IMR-90 (cell line): Measurements from ENCODE around the gene OLAH. TPM values are rescaled to one million over a fixed set of nuclear protein-coding genes. Genes with fewer than 3 reads are reported as not detected.

Experiments
- ATAC-seq: fragments of 200-7000 bp; cut with Tn5 transposase; 2 replicates; pipeline ENCODE4 v1.9.1; 2020; ENCODE audit warnings: low read depth, mild to moderate bottlenecking, moderate library complexity
- BruUV-seq: library from RNA; stranded (reverse); fragments of 400-500 nt; replicated peaks from 2 replicates; lab custom pipeline; 2021; lab: Mats Ljungman, UMichigan
- CTCF ChIA-PET: fragments of 300-600 bp; formaldehyde crosslinking; extraction: SDS; loops from one replicate; lab custom pipeline; 2021; ENCODE audit warnings: antibody characterized with exemption; lab: Yijun Ruan, JAX
- POLR2A ChIA-PET: fragments of 300-600 bp; sonication (Branson Sonifier 250); formaldehyde crosslinking; loops from one replicate; lab custom pipeline; 2022; ENCODE audit warnings: antibody characterized with exemption; ENCODE audit not compliant: unreplicated experiment; lab: Charles Lee
- DNase-seq: peaks from one replicate; pipeline ENCODE4 v3.0.0; 2013
- H2AFZ ChIP-seq: replicated peaks from 2 replicates; pipeline ENCODE3; 2013; ENCODE audit warnings: low read length, mild to moderate bottlenecking; ENCODE audit not compliant: poor library complexity
- H2AK5ac ChIP-seq: 2 replicates; pipeline ENCODE4 v1.6.1; 2013; ENCODE audit warnings: low read depth, low read length, inconsistent platforms
- H2AK9ac ChIP-seq: replicated peaks from 2 replicates; pipeline ENCODE3; 2013; ENCODE audit warnings: mild to moderate bottlenecking, low read depth, low read length, moderate library complexity; ENCODE audit not compliant: poor library complexity
- H2BK120ac ChIP-seq: 2 replicates; pipeline ENCODE4 v1.6.1; 2013; ENCODE audit warnings: low read depth, low read length, inconsistent platforms
- H2BK15ac ChIP-seq: 3 replicates; pipeline ENCODE4 v1.6.1; 2013; ENCODE audit warnings: low read depth, low read length, inconsistent platforms
- H2BK20ac ChIP-seq: 2 replicates; pipeline ENCODE4 v1.6.1; 2013; ENCODE audit warnings: low read depth, mild to moderate bottlenecking, inconsistent platforms, low read length, moderate library complexity
- H2BK5ac ChIP-seq: 2 replicates; pipeline ENCODE4 v1.6.1; 2013; ENCODE audit warnings: mild to moderate bottlenecking, low read depth, low read length, inconsistent platforms; ENCODE audit not compliant: poor library complexity, severe bottlenecking
- H3K14ac ChIP-seq: replicated peaks from 2 replicates; pipeline ENCODE4 v1.6.1; 2013; ENCODE audit warnings: low read depth, low read length, inconsistent platforms
- H3K18ac ChIP-seq: 2 replicates; pipeline ENCODE4 v1.6.1; 2013; ENCODE audit warnings: low read depth, low read length, control low read depth
- H3K23ac ChIP-seq: 2 replicates; pipeline ENCODE4 v1.6.1; 2013; ENCODE audit warnings: low read depth, low read length, inconsistent platforms
- H3K27ac ChIP-seq: 2 replicates; pipeline ENCODE4 v1.5.1; 2013; ENCODE audit warnings: mild to moderate bottlenecking, control low read depth, low read length; ENCODE audit not compliant: insufficient read depth
- H3K27me3 ChIP-seq: 2 replicates; pipeline ENCODE4 v1.6.1; 2013; ENCODE audit warnings: low read length; ENCODE audit not compliant: control insufficient read depth, insufficient read depth
- H3K36me3 ChIP-seq: 2 replicates; pipeline ENCODE4 v1.6.1; 2013; ENCODE audit warnings: low read length, mixed read lengths; ENCODE audit not compliant: control insufficient read depth, insufficient read depth
- H3K4ac ChIP-seq: 2 replicates; pipeline ENCODE4 v1.6.1; 2013; ENCODE audit warnings: low read depth, low read length, inconsistent platforms
- H3K4me1 ChIP-seq: 2 replicates; pipeline ENCODE4 v1.6.1; 2013; ENCODE audit warnings: low read length, mixed read lengths; ENCODE audit not compliant: control insufficient read depth, insufficient read depth
- H3K4me2 ChIP-seq: 2 replicates; pipeline ENCODE4 v1.6.1; 2013; ENCODE audit warnings: low read depth, mild to moderate bottlenecking, control low read depth, low read length, moderate library complexity
- H3K4me3 ChIP-seq: 2 replicates; pipeline ENCODE4 v1.5.1; 2013; ENCODE audit warnings: low read depth, mild to moderate bottlenecking, control low read depth, low read length, moderate library complexity; ENCODE audit not compliant: insufficient read depth
- H3K56ac ChIP-seq: 2 replicates; pipeline ENCODE4 v1.6.1; 2013; ENCODE audit warnings: low read length, inconsistent platforms; ENCODE audit not compliant: insufficient read depth; ENCODE audit errors: extremely low read depth
- H3K79me1 ChIP-seq, 2 experiments: 2 replicates each; pipeline ENCODE4 v1.6.1; 2013; ENCODE audit warnings: low read length in 2 of 2, inconsistent platforms in 1 of 2, low read depth in 1 of 2
- H3K9ac ChIP-seq: 2 replicates; pipeline ENCODE4 v1.6.1; 2013; ENCODE audit warnings: low read depth, low read length, control low read depth
- H3K9me1 ChIP-seq: 2 replicates; pipeline ENCODE4 v1.6.1; 2013; ENCODE audit warnings: low read length, inconsistent platforms; ENCODE audit not compliant: insufficient read depth
- H3K9me3 ChIP-seq: 2 replicates; pipeline ENCODE4 v1.6.1; 2013; ENCODE audit warnings: low read length; ENCODE audit not compliant: control insufficient read depth, insufficient read depth
- H4K20me1 ChIP-seq: 2 replicates; pipeline ENCODE4 v1.6.1; 2013; ENCODE audit warnings: low read length, inconsistent platforms; ENCODE audit not compliant: insufficient read depth
- H4K5ac ChIP-seq: 2 replicates; pipeline ENCODE4 v1.6.1; 2013; ENCODE audit warnings: mild to moderate bottlenecking, low read depth, low read length, control low read depth
- H4K8ac ChIP-seq, 2 experiments: 2 replicates each; pipeline ENCODE4 v1.6.1; 2013; ENCODE audit warnings: low read depth in 2 of 2, low read length in 2 of 2, control low read depth in 1 of 2, inconsistent platforms in 1 of 2
- H4K91ac ChIP-seq: 2 replicates; pipeline ENCODE4 v1.6.1; 2013; ENCODE audit warnings: low read depth, low read length, inconsistent platforms; ENCODE audit not compliant: insufficient read depth
- MAZ ChIP-seq: IDR thresholded peaks from 2 replicates; pipeline ENCODE4 v1.6.1; 2012; ENCODE audit warnings: low read depth, mild to moderate bottlenecking, low read length, improper control_type of control experiment, moderate library complexity, borderline replicate concordance
- WGBS, 2 experiments: methylation state at CpG; one replicate each; pipeline versions ENCODE4 v1.1.5 to v1.1.7; 2013; ENCODE audit warnings: missing lambda C conversion rate in 2 of 2; ENCODE audit not compliant: insufficient read length in 1 of 2; ENCODE audit errors: extremely low coverage in 2 of 2; 5-methylcytosine and 5-hydroxymethylcytosine counted together
- dilution Hi-C: fragments of 300-500 bp; cut with HindIII; formaldehyde crosslinking; loops from one replicate; pipeline ENCODE4 v1.14.3; 2018; ENCODE audit warnings: low sequenced_read_pairs; ENCODE audit not compliant: unreplicated experiment
- in situ Hi-C: fragments of 300-500 bp; cut with MboI; formaldehyde crosslinking; loops from 3 replicates; pipeline ENCODE4 v1.14.3; 2019; ENCODE audit warnings: low sequenced_read_pairs, inconsistent platforms, mixed read lengths
- intact Hi-C: fragments of 100-400 bp; cut with micrococcal nuclease; formaldehyde crosslinking; loops from 2 replicates; pipeline ENCODE4 v1.10.0; 2022
- polyA plus RNA-seq, 3 experiments: library from polyadenylated mRNA; depleted of rRNA; stranded (reverse); fragments of >200 nt; gene quantifications; 2 replicates each; pipeline ENCODE4 v1.2.3, GENCODE V29; 2012; ENCODE audit warnings: low replicate concordance in 1 of 3
- total RNA-seq: library from RNA; depleted of rRNA; stranded (reverse); fragments of >200 nt; gene quantifications from 2 replicates; pipeline ENCODE4 v1.2.3, GENCODE V29; 2012

The OLAH gene
- total and polyA plus RNA-seq, 2 of the 4 experiments (the other 2 are of a cell fraction), result not detected

- no peak overlapping the region for H3K23ac ChIP-seq
- no peak for DNase-seq
- no peak overlapping the region for H2AFZ ChIP-seq
- dilution Hi-C loops, result no loop called here
- no peak overlapping the region for H2BK5ac ChIP-seq
- no peaks in the 10 kb centered on the region for H3K9me1 ChIP-seq
- H2BK15ac ChIP-seq, result no peak overlapping the region
- H3K36me3 ChIP-seq, result no peaks in the 10 kb centered on the region
- intact Hi-C loops, result loop anchor here (5.0 kb wide), 1 partner anchor 50 kb away; no protein-coding TSS in a partner anchor
- no peak overlapping the region for H2AK9ac ChIP-seq
- BruUV-seq, result no TSS peak
- H3K14ac ChIP-seq, result no peak overlapping the region
- no peak overlapping the region for H3K18ac ChIP-seq
- peaks cover 8% of the 10 kb centered on the region for H3K9me3 ChIP-seq
- no peaks in the 10 kb centered on the region for H4K20me1 ChIP-seq
- H3K79me1 ChIP-seq, result no peaks in the 10 kb centered on the region
- peaks cover 3% of the 10 kb centered on the region; the same call in 1 of the 2 replicates for H3K27me3 ChIP-seq
- CTCF ChIA-PET, result interaction anchor here (1.0 kb wide), 1 partner anchor 10 kb away, joined by 4 read pairs; no protein-coding TSS in a partner anchor
- H3K9ac ChIP-seq, result no peak overlapping the region
- H2AK5ac ChIP-seq, result no peak overlapping the region
- H3K4ac ChIP-seq, result no peak overlapping the region
- POLR2A ChIA-PET, result no interaction called here
- H3K4me3 ChIP-seq, result no peak overlapping the region
- no peak overlapping the region for H3K56ac ChIP-seq
- no peak overlapping the region for H2BK20ac ChIP-seq
- WGBS, 2 experiments, result 100% methylated on average over 1 of the region's 5 CpGs; no CpG with 5 or more reads in 1 of the 2 experiments
- no peak overlapping the region for H4K8ac ChIP-seq
- no peak overlapping the region for H3K27ac ChIP-seq
- H3K4me1 ChIP-seq, result no peaks in the 10 kb centered on the region
- in situ Hi-C loops, result no loop called here
- H3K4me2 ChIP-seq, result no peak overlapping the region
- no peak for ATAC-seq
- no peak for TF ChIP-seq MAZ
- H2BK120ac ChIP-seq, result no peak overlapping the region
- no peak overlapping the region for H4K91ac ChIP-seq
- no peak overlapping the region for H4K5ac ChIP-seq
Measured at GRCh38 chr10:15067154-15067553, 23.4 kb downstream of the OLAH start.
